Measurements from ENCODE around the gene NTNG1. TPM values are rescaled to one million over a fixed set of nuclear protein-coding genes. Genes with fewer than 3 reads are reported as not detected.

NTNG1 gene
- total RNA-seq, 1 experiment from 2014 or later: 2.3 TPM

GRCh38 chr1:107473065-107473464 is 332.2 kb downstream of the NTNG1 start (continued):
- no peak for TF ChIP-seq AR (CRISPR knock-in tag; IDR thresholded peaks at IDR 0.05)
- TF ChIP-seq, protein P1, sequence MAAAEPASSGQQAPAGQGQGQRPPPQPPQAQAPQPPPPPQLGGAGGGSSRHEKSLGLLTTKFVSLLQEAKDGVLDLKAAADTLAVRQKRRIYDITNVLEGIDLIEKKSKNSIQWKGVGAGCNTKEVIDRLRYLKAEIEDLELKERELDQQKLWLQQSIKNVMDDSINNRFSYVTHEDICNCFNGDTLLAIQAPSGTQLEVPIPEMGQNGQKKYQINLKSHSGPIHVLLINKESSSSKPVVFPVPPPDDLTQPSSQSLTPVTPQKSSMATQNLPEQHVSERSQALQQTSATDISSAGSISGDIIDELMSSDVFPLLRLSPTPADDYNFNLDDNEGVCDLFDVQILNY (CRISPR knock-in tag; IDR thresholded peaks at IDR 0.05): no peak
- TF ChIP-seq, protein P2, sequence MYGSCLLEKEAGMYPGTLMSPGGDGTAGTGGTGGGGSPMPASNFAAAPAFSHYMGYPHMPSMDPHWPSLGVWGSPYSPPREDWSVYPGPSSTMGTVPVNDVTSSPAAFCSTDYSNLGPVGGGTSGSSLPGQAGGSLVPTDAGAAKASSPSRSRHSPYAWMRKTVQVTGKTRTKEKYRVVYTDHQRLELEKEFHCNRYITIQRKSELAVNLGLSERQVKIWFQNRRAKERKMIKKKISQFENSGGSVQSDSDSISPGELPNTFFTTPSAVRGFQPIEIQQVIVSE (CRISPR knock-in tag; IDR thresholded peaks at IDR 0.05; ENCODE audit: borderline replicate concordance): no peak
- TF ChIP-seq, protein P3, sequence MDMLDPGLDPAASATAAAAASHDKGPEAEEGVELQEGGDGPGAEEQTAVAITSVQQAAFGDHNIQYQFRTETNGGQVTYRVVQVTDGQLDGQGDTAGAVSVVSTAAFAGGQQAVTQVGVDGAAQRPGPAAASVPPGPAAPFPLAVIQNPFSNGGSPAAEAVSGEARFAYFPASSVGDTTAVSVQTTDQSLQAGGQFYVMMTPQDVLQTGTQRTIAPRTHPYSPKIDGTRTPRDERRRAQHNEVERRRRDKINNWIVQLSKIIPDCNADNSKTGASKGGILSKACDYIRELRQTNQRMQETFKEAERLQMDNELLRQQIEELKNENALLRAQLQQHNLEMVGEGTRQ (CRISPR knock-in tag; IDR thresholded peaks at IDR 0.05): no peak

DNA sequence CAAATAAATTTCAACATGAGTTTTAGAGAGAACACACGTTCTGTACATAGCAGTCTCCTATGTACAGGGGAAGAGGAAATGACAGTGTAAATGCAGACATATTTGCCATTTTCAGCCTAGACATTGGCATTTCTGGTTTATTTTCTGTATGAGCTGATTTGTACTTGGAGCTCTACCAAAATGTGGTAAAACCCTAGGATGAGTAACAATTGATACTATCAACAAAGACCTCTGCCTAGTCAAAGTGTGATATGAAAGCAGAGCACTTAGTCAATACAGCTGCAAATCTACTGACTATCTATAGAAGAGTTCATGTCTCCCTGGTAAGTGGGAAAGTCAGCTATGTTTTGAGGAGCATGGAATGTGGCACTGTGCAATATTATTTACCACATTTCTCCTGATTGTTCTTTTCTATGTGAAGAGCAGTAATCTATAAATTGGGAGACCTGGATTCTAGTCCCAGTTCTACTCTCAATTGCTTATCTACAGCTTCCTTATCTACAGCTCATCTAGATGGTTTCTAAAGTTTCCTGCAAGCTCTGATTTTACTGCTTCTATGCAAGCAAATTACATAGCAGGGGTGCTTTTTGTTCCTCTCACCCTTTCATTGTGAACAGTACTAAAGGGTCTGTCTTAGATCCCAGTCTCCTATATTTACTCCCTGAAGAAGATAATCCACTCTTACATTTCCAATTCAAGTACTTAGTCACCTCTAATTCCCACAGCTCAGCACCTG is 334.2 kb downstream of the NTNG1 start:
- Mint-ChIP-seq H3K27me3 (ENCODE audit: low read depth) (no peaks in the 10 kb centered on the region), H3K36me3 (no peaks in the 10 kb centered on the region), H3K9me3 (peaks cover 6% of the 10 kb centered on the region; the same call in 1 of the 2 replicates), H3K27ac (no peak overlapping the region), H3K4me3 (no peak overlapping the region), H3K4me1 (no peaks in the 10 kb centered on the region)
- TF ChIP-seq, protein P4, sequence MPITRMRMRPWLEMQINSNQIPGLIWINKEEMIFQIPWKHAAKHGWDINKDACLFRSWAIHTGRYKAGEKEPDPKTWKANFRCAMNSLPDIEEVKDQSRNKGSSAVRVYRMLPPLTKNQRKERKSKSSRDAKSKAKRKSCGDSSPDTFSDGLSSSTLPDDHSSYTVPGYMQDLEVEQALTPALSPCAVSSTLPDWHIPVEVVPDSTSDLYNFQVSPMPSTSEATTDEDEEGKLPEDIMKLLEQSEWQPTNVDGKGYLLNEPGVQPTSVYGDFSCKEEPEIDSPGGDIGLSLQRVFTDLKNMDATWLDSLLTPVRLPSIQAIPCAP (CRISPR knock-in tag; IDR thresholded peaks at IDR 0.05): no peak
- TF ChIP-seq MXD4 (CRISPR knock-in tag; IDR thresholded peaks at IDR 0.05; ENCODE audit: borderline replicate concordance) (no peak), TP53 (CRISPR knock-in tag; IDR thresholded peaks at IDR 0.05) (no peak), FOXJ3 (CRISPR knock-in tag; IDR thresholded peaks at IDR 0.05; ENCODE audit: borderline replicate concordance) (no peak), SMAD3 (CRISPR knock-in tag; IDR thresholded peaks at IDR 0.05; ENCODE audit: borderline replicate concordance) (no peak), IRF2 (CRISPR knock-in tag; IDR thresholded peaks at IDR 0.05; ENCODE audit: borderline replicate concordance, low read depth) (no peak), GRHL2 (CRISPR knock-in tag; IDR thresholded peaks at IDR 0.05; ENCODE audit: insufficient replicate concordance, severe bottlenecking) (no peak), ZNF317 (CRISPR knock-in tag; IDR thresholded peaks at IDR 0.05; ENCODE audit: borderline replicate concordance, low read depth) (no peak), FOXP4 (CRISPR knock-in tag; IDR thresholded peaks at IDR 0.05) (no peak), ZNF671 (CRISPR knock-in tag; IDR thresholded peaks at IDR 0.05) (no peak)
- DNase-seq (ENCODE audit: low spot score) (no peak), ATAC-seq (no peak)
- ChIA-PET POLR2A (no interaction called here), CTCF (no interaction called here)

Data from WTC11 (cell line).